GM11168 (cell line): ENCODE results near the gene CD27.

ENCODE experiments used
- in situ Hi-C: fragments of 300-500 bp; cut with MboI; formaldehyde crosslinking; loops from one replicate; pipeline ENCODE4 v1.12.0; 2022; ENCODE audit warnings: low sequenced_read_pairs; ENCODE audit not compliant: unreplicated experiment

Gene CD27

GRCh38 chr12:6430124-6430989 is 14.4 kb upstream of the CD27 start:
- in situ Hi-C loops, result no loop called here

GRCh38 chr12:6432991-6433390 is 11.8 kb upstream of the CD27 start:
- in situ Hi-C loops, result no loop called here

GRCh38 chr12:6434205-6435140 is 10.3 kb upstream of the CD27 start:
- in situ Hi-C loops, result no loop called here

- in situ Hi-C loops, result no loop called here
Observed at GRCh38 chr12:6435961-6436715, 8.6 kb upstream of the CD27 start.

GRCh38 chr12:6437586-6437985 is 7.2 kb upstream of the CD27 start:
- in situ Hi-C loops, result no loop called here

- in situ Hi-C loops, result no loop called here
Observed at GRCh38 chr12:6438345-6438744, 6.4 kb upstream of the CD27 start.

- in situ Hi-C loops, result no loop called here
Observed at GRCh38 chr12:6440391-6440790, 4.4 kb upstream of the CD27 start.

GRCh38 chr12:6442836-6443235 is 1.9 kb upstream of the CD27 start:
- in situ Hi-C loops, result no loop called here

GRCh38 chr12:6443361-6443983 is 1.3 kb upstream of the CD27 start:
- in situ Hi-C loops, result no loop called here

GRCh38 chr12:6444031-6444430 is 724 bp upstream of the CD27 start:
- in situ Hi-C loops, result no loop called here

- in situ Hi-C loops, result no loop called here
Observed at GRCh38 chr12:6450091-6450868, 5.5 kb downstream of the CD27 start.

GRCh38 chr12:6450869-6451347 is 6.2 kb downstream of the CD27 start:
- in situ Hi-C loops, result no loop called here

- in situ Hi-C loops, result no loop called here
Observed at GRCh38 chr12:6451348-6452244, 6.8 kb downstream of the CD27 start, which contains the start of gene TAPBPL. TSS of gene TAPBPL (plus strand) at chr12:6452042. CDS start at chr12:6452249, 207 bp downstream.

GRCh38 chr12:6452245-6452943 is 7.6 kb downstream of the CD27 start:
- in situ Hi-C loops, result no loop called here

GRCh38 chr12:6452944-6453630 is 8.3 kb downstream of the CD27 start:
- in situ Hi-C loops, result no loop called here

- in situ Hi-C loops, result loop anchor here (5.0 kb wide), 1 partner anchor 35 kb away; no protein-coding TSS in a partner anchor
Observed at GRCh38 chr12:6457220-6457945, 12.6 kb downstream of the CD27 start.
